ENCODE measurements around the gene ARHGEF1.

ARHGEF1 gene

DNA sequence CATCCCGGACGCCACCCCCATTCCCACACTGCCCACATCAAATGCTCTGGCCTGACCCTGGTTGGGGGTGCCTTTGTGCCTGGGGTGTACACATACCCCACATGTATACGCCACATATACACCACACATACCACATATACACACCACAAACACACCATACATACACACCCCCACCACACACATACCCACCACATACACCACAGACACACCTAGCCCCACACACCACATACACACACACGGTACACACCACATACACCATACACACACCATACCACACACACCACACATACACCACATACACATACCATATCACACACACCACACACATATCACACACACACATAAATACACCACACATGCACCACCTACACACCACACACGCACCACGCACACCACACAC, 35.1 kb downstream of the ARHGEF1 start:
- DNase-seq (ENCODE audit: low read depth, low spot score) = no peak

DNA sequence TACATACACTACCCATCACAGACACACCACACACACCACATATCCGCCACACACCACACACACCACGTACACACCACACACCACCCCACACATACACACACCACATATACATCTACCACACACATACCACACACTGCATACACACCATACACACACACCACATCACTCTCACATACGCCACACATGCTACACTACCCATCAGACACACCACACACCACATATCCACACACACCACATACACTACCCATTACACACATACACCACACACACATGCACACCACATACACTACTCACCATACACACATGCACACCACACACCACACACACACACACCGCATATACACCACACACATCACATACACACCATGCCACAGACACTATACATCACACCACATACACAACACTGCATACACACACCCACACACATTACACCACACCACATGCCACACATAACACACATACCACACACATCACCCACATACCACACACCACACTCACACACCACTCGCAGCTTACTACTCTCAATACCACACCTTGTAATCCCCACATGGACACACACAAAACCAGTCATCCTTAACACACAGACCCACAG, 35.8 kb downstream of the ARHGEF1 start:
- DNase-seq (ENCODE audit: low read depth, low spot score) = no peak

DNA sequence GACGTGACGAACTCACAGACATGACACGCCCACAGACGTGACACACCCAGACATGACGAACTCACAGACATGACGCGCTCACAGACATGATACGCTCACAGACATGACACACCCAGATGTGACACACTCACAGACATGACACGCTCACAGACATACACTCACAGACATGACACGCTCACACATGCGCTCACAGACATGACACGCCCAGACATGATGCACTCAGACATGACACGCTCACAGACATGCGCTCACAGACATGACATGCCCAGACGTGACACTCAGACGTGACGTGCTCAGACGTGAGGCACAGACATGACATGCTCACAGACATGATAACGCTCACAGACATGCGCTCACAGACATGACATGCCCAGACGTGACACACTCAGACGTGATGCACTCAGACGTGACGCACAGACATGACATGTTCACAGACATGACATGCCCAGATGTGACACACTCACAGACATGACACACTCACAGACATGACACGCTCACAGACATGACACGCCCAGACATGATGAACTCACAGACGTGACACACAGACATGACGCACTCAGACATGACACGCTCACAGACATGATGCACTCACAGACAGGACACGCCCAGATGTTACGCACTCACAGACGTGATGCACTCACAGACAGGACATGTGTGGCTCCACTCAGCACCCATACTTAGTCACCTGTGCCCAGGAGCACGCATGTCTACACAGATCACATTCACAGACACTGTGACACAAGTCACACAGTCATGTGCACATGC, 37.1 kb downstream of the ARHGEF1 start:
- DNase-seq (ENCODE audit: low read depth, low spot score) = no peak

DNA sequence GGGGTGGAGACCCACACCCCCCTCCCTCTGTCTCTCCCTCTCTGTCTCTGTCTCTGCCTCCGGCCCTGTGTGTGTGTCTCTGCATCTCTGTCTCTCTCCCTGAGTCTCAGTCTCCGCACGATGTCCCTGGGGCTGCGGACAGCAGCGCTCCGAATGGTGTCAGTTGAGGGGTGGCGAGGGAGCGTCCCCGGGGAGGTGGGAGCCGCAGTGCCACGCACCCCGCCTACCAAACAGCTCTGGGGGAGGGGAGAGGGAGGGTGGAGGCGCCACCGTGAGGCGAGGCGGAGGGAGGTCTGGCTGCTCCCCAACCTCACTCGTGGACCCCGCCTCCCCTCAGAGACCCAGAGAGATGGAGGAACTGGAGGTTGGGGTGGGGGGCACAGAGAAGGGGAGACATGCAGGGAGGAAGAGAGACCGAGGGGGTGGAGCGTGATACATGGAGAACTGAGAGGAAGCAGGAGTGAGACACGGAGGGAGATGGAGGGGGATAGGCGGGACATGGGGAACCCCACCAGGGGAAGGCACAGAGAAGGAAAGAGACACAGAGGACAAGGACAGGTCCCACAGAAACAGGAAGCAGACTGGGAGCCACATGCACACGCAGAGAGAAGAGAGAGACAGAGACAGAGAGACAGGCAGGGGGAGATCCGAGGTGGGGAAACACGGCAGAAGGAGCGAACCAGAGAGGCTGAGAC, 38.0 kb downstream of the ARHGEF1 start:
- no peak for DNase-seq (ENCODE audit: low read depth, low spot score)

DNA sequence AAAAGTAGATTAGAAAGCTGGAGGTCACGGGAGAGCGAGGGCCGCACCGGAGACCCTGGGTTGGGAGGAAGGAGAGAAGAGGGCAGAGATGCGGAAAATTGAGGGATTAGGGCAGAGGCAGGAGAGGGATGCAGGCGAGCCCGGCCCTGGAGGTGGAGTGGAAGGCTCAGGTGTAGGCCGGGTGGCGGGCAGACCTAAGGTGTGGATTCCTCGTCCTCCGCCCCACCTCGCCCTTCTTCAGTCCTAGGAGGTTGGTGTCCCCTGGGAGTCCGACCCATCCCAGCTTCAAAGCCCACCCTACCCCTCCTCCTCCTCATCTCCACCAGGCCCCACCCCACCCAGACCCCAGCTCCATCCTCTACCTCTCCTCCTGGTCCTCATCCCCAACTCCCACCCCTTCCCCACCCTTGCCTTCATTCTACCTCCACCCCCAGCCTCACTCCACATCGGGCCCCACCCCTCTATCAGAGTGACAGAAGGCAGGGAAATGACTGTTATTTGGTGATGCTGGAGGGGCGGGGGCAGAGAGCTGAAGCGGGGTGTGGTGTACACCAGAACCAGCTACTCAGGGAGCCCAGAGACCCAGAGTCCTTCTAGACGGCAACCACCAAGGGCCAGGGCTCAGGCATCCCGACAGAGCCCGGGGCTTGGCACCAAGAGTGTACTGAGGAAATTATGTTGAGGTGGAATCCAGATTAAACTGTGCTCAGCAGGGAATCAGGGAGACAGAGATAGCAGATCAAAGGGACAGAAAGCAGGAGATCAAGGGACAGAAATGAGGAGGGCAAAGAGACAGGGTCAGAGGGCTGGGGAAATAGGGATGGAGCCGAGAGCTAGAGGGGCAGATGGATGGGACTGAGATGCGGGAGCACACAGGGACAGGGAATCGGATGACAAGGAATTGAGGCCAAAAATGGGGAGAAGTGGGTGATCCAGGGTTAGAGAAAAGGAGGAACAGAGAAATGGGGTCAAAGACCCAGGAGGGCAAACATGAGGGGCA, 38.9 kb downstream of the ARHGEF1 start:
- DNase-seq (ENCODE audit: low read depth, low spot score) = no peak

DNA sequence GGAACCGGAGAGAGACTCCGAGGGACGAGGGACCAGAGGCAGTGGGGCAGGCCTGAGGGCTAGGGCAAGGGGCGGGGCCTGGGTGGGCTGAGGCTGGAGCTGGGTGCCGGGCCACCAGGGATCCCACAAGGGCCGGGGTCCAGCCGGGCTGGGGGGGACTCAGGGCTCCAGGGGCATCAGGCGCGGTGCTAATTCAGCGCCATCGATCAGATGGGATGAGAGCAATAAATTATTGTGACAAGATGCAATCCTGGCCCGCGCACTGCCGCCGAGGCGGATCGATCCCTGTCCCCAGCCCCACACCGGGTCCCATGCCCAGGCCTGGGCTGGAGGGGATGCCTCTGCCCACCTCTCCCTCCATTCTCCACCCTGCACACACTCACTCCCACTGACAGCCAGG, 39.6 kb downstream of the ARHGEF1 start:
- no peak for DNase-seq (ENCODE audit: low read depth, low spot score)

DNA sequence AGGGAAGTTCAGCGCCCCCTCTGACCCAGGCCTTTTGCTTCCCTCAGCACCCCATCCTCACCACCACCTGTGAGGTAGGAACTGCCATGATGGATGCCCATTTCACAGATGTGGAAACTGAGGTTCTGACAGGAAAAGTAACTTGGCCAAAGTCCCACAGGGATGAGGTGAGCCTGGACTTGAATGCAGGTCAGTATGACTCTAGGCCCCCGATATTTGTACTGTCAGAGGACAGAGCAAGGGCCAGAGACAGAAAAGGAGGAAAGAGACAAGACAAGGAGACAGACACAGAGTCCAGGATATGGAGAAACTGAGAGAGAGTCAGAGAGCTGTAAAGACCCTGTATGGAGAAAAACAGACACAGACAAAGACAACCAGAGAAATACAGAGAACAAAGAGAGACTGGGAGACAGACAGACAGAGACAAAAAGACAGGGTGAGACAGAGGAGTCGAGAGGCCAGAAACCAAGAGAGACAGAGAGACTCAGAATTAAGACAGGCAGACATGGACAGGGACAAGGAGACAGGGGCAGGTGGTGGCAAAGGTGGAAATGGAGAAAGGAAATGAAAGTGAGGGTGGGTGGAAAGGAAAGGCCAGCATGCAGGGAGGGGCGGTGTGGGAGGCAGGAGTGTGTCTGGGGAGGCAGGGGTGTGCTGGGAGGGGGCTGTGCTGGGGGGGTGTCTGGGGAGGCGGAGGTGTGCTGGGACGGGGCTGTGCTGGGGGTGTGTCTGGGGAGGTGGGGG, 40.2 kb downstream of the ARHGEF1 start:
- DNase-seq (ENCODE audit: low read depth, low spot score) = no peak

DNA sequence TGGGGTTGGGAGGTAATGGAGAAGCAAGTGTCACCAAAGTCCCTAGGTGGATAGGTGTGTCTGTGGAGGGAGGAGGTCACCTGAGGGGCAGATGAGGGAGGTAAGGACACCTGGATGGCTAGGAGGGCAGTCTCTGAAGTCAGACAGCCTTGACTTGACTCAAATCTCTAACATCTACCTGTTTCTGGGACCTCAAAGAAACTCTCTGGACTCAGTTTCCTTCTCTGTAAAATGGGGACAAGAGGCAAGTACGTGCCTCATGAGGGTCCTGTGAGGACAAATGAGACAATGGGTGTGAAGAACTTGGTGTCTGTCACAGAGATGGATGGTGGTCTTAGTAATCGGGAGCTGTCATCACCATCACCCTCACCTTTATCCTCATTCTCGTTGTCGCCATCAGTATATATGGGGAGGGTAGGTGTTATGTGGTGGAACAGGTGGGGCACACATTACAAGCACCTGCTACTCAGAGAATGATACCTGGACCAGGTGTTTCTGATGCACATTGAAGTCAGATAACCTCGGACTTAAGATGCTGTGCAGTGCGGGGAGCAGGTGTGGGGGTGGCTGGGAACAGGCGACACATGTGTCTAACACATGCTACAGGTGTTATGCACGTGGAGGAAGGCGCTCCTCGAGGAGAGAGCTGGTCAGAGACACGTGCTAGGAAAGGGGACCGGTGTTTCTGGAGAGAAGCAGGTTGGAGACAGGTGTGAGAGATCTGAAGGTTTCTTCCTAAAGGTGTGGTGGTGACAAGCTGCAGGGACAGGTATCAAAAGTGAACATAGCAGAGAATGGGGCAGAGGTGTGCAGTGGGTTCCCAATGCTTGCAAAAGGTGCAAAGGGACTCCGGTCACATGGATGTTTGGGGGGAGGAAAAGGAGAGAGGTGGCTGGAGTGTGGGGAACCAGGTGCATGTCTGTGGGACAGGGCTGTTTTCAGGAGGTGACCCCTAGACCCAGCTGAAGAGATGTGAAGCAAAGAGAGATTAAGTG, 41.5 kb downstream of the ARHGEF1 start:
- no peak for DNase-seq (ENCODE audit: low read depth, low spot score)

DNA sequence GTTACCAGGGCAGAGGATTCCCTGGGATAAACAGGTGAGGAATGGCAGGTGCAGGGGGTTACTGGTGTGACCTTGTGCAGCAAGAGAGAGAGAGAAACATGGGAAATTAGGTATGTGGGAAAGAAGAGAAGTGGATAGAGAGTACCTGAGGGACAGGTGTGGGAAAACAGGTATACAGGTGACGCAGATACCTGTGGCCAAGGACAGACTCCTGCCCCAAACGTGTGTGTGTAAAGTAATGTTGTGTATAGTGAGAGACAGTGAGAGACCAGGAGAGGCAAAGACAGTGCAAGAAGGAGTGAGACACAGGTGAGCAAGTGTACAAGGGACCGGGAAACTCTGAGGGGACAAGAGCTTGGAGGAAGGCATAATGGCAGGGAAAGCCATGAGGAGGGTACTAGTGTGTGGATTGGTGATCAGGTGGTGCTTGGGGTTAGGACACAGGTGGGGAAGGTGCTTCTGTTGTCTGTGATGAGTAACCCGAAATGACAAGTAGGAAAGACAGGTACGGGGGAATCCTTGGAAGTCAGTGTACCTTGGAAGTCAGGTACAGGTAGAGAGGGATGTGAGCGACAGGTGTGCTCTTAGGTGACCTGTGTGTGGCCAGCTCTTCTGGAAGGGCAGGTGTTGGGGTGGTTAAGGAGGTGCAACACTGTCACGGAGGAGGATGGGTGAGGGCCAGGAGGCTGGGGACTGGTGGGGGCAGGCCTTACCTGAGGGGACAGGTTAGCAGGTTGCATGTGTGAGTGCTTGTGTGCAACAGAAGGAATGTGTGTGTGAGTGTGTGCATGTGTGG, 42.4 kb downstream of the ARHGEF1 start:
- no peak for DNase-seq (ENCODE audit: low read depth, low spot score)

DNA sequence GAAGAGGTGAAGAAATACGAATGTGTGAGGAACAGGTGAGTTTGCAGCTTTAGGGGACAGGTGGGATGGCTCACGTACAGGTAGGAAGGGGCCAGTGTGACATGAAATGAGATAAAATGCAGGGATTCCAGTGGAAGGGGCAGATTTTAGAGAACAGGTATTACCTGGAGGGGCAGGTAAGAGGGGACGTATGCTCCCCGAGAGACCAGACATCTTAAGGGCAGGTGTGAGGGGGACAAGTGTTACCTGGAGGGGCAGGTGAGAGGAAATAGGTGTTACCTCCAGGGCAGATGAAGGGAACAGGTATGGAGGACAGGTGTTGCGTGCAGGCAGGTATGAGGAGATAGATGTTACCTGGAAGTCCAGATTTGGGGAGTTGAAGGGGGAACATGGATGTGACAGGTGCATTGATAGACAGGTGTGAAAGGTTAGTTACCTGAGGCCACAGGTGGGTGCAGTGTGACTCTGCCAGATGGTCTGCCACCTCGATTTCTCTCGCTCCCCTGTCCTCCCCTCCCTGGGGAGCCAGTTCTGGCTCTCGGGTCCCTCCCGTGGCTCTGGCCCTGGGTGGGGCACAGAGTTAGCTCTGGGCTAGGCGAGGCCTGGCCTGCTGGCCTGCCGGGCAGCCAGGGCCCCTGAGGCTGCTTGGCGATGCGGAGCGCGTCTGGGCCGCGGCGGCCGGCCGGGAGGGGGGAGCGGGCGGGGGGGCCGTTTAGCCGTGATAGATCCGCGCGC, 43.2 kb downstream of the ARHGEF1 start:
- no peak for DNase-seq (ENCODE audit: low read depth, low spot score)

DNA sequence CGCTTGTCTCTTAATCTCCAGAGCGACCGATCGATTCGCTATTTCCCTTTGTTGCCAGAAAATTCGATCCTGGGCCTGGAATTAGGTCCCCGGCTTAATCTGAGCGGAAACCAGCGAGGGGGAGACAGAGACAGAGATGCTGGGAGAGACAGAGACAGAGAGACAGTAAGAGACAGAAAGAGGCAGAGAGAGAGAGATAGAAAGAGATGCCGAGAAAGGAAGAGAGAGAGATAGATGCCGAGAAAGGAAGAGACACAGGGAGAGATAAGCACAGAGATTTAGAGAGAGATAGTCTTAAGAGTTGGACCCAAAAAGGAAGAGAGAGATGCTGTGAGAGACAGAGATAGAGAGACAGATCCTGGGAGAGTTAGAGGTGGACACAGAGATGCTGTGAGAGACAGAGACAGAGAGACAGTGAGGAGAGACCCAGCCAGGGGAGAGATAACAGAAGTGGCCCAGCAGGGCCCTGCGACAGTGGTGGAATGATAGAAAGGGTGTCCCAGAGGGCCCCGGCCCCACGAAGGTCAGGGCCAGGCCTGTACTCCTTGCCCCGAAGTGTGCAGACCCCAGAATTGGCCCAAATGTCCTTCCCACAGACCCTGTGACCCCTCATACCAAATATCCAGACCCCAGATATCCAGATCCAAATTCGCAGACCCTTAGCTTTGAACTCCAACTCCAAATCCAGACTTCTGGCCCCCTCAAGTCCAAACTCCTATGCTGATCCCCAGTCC, 43.9 kb downstream of the ARHGEF1 start:
- DNase-seq (ENCODE audit: low read depth, low spot score) = no peak

DNA sequence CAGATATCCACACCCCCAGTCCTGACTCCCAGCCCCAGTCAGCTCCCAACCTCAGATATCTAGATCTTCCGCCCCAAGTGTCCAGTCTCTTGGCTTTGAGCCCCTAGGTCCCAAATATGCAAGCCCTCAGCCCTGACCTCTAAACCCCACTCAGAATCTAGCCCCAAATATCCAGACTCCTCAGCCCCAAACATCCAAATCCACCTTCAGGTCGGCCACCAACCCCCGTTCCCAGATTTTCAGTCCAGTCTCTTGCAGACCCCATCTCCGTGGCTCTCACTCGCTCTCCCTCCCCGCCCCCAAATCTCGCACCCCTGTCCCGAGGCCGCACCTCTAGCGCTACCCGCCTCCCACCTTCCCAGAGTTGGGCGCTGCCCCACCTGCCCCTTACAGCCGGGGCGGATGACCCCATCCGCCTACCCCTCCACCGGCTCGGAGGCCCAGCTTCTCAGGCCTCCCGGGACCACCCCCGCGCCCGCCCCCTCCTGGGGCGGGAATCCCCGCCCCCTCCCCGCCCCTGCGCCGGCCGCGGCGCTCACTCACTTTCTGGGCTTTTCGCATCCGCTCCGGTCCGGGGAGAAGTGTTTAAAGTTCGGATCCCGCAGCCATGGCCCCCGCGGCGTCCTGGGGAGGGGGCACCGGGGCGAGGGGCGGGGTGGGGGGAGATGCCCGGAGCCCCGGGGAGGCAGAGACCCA, 44.7 kb downstream of the ARHGEF1 start:
- no peak for DNase-seq (ENCODE audit: low read depth, low spot score)

DNA sequence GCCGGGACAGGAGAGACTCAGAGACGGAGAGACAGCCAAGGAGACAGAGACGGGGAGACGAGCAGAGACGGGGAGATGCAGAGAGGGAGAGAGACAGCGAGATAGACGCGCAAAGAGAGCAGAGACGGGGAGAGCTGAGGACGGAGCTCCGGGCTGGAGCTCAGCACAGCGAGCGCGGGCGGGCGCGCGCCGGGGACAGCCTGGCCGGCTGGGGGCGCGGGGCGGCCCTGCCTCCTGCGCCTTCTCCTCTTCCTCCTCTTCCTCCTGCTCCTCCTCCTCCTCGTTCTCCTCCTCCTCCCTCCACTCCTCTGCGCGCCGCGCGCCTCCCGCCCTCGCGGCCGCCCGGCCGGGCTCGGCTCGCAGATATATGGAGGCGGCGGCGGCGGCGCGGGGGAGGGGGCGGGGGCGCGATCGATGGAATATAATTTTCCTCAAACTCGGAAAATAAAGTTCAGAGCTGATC, 45.3 kb downstream of the ARHGEF1 start, which contains the start of gene ERFL:
TSS of gene ERFL (minus strand) at position 229 of the 463 bp plus-strand sequence. CDS start 15,530 bp downstream, outside the sequence.
- no peak for DNase-seq (ENCODE audit: low read depth, low spot score)

DNA sequence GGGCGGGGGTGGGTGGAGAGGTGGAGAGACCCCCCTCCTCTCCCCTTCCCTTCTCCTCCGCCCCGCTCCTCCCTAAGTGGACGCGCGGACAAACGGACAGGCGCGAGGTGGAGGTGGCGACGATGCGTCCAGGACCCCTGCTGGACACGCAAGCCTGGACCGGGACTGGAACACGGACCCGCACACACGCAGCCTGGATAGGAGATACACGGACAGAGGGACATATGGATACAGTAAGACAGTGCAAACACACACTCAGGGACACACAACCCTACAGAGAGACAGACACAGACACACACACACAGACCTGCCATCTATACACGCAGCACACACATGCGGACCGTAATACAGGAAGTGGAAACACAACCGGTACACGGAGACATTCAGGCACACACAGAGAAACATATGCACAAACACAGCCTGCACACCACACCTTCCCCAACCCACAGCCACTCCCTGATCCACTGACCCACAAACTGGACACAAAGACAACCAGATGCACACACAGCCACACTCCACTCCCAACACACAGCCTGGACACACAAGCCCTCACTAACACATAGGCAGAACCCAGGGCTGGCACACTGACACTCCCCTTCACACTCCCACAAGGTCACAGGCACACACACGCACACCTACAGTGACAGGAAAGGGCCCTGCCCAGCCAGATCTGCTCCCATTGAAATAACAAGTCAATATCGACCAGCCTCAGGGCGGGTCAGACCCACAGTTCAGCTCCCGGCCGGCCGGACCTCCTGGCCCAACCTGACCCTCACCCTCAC, 46.0 kb downstream of the ARHGEF1 start:
- no peak for DNase-seq (ENCODE audit: low read depth, low spot score)

DNA sequence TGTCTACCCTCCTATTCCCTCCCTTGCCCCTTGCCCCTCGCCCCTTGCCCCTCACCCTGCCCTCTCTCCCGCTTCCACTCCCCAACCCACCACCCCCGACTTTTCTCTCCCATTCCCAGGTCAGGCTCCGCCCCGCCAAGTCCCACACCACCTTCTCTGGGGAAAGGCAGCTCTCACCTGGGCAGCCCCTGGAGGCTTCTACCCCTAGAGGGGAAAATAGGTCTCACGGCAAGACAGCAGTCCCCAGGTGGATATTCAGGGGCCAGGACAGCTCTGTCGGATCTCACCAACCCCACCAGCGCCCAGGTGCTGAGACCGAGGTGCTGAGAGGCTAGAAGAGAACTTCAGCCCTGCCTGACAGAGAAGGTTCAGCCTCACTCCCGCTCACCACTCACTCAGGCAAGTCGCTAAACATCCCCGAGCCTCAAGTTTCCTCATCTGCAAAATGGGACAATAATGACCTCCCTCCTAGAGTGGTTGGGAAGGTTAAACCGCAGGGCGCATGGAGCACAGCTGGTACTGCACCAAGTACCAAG, 46.6 kb downstream of the ARHGEF1 start:
- DNase-seq (ENCODE audit: low read depth, low spot score) = no peak

DNA sequence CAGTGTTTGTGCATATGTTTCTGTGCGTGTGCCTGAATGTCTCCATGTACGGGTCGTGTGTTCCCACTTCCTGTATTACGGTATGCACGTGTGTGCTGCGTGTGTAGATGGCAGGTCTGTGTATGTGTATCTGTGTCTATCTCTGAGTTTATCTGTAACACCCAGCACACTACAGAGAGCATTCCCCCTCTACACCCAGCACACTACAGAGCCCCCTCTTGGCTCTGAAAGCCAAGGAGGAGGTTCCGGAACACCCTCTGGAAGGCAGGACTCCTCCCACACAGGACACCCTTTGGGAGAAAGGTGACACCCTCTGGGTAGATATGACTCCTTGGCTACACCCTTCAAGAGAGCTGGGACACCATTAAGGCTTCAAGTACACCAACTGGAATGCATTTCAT, 47.3 kb downstream of the ARHGEF1 start:
- no peak for DNase-seq (ENCODE audit: low read depth, low spot score)
